Measurements from ENCODE around the gene MEIKIN. TPM values are rescaled to one million over a fixed set of nuclear protein-coding genes. Genes with fewer than 3 reads are reported as not detected.

Gene MEIKIN
- polyA plus RNA-seq, 1 donor from 2014 or later = not detected

GRCh38 chr5:131766689-131767088, 178.8 kb downstream of the MEIKIN start:
- Mint-ChIP-seq H3K9me3 (peaks cover 1 to 4% (median 4%) of the 10 kb centered on the region in 3 donors), H3K4me1 (peaks cover 18 to 31% (median 30%) of the 10 kb centered on the region in 3 donors), H3K36me3 (peaks cover 12% of the 10 kb centered on the region), H3K27ac (no peak overlapping the region), H3K27me3 (no peaks in the 10 kb centered on the region), H3K4me3 (no peak overlapping the region)

- Mint-ChIP-seq H3K36me3 (peaks cover 12% of the 10 kb centered on the region), H3K27ac (no peak overlapping the region), H3K9me3 (peaks cover 1 to 4% (median 4%) of the 10 kb centered on the region in 3 donors), H3K4me3 (no peak overlapping the region), H3K27me3 (no peaks in the 10 kb centered on the region), H3K4me1 (peaks cover 20 to 41% (median 33%) of the 10 kb centered on the region in 3 donors)
Measured at GRCh38 chr5:131765261-131765660, 180.2 kb downstream of the MEIKIN start.

GRCh38 chr5:131763968-131764367, 181.5 kb downstream of the MEIKIN start:
- Mint-ChIP-seq H3K27me3 (no peaks in the 10 kb centered on the region), H3K27ac (no peak overlapping the region), H3K4me1 (peaks cover 21 to 43% (median 34%) of the 10 kb centered on the region in 3 donors), H3K36me3 (peaks cover 12% of the 10 kb centered on the region), H3K9me3 (peaks cover 1 to 4% (median 4%) of the 10 kb centered on the region in 3 donors), H3K4me3 (no peak overlapping the region)

- no peaks in the 10 kb centered on the region for H3K27me3 Mint-ChIP-seq
- H3K4me3 Mint-ChIP-seq = no peak overlapping the region
- H3K4me1 Mint-ChIP-seq = peaks cover 25 to 46% (median 34%) of the 10 kb centered on the region in 3 donors
- H3K27ac Mint-ChIP-seq = no peak overlapping the region
- H3K9me3 Mint-ChIP-seq = peaks cover 1 to 4% (median 4%) of the 10 kb centered on the region in 3 donors
- peaks cover 9% of the 10 kb centered on the region for H3K36me3 Mint-ChIP-seq
Measured at GRCh38 chr5:131760793-131761192, 184.7 kb downstream of the MEIKIN start.

- Mint-ChIP-seq H3K9me3 (peaks cover 1 to 4% (median 2%) of the 10 kb centered on the region in 3 donors), H3K36me3 (peaks cover 6% of the 10 kb centered on the region), H3K4me1 (peaks cover 28 to 45% (median 35%) of the 10 kb centered on the region in 3 donors), H3K27ac (no peak overlapping the region), H3K4me3 (no peak overlapping the region), H3K27me3 (no peaks in the 10 kb centered on the region)
Measured at GRCh38 chr5:131759704-131760103, 185.8 kb downstream of the MEIKIN start.

- H3K27me3 Mint-ChIP-seq = no peaks in the 10 kb centered on the region
- H3K4me1 Mint-ChIP-seq = peaks cover 32 to 52% (median 39%) of the 10 kb centered on the region in 3 donors
- peak overlapping the region in 1 of 3 donors; percentile 20 for H3K27ac Mint-ChIP-seq
- H3K9me3 Mint-ChIP-seq = peaks cover 0 to 4% (median 2%) of the 10 kb centered on the region in 3 donors
- H3K4me3 Mint-ChIP-seq = peak overlapping the region in 1 of 4 donors; percentile 9
- peaks cover 3% of the 10 kb centered on the region for H3K36me3 Mint-ChIP-seq
Measured at GRCh38 chr5:131758520-131758900, 187.0 kb downstream of the MEIKIN start.

GRCh38 chr5:131757830-131758519, 187.5 kb downstream of the MEIKIN start:
- peaks cover 32 to 54% (median 41%) of the 10 kb centered on the region in 3 donors for H3K4me1 Mint-ChIP-seq

More at GRCh38 chr5:131757830-131758519, 187.5 kb downstream of the MEIKIN start:
- H3K27me3 Mint-ChIP-seq = no peaks in the 10 kb centered on the region
- H3K36me3 Mint-ChIP-seq = peaks cover 5% of the 10 kb centered on the region
- H3K4me3 Mint-ChIP-seq = peak overlapping the region in 1 of 4 donors; percentile 9
- peaks cover 0 to 4% (median 2%) of the 10 kb centered on the region in 3 donors for H3K9me3 Mint-ChIP-seq
- no peak overlapping the region for H3K27ac Mint-ChIP-seq

Other genes starting within 250 kb of the MEIKIN start
- 21.9 TPM for gene FNIP1, start 148.6 kb downstream of the MEIKIN start, polyA plus RNA-seq
- gene ACSL6, start 66.0 kb upstream of the MEIKIN start, polyA plus RNA-seq = 0.11 TPM
- not detected for gene IL3, start 115.0 kb upstream of the MEIKIN start, polyA plus RNA-seq
- gene CSF2, start 128.1 kb upstream of the MEIKIN start, polyA plus RNA-seq = not detected